HuH-7.5 (cell line): ENCODE data around the gene EPHB6.

Experiments
- DNase-seq: peaks from one replicate; pipeline ENCODE4 v3.0.0; 2011; ENCODE audit warnings: low spot score

The EPHB6 gene

DNA sequence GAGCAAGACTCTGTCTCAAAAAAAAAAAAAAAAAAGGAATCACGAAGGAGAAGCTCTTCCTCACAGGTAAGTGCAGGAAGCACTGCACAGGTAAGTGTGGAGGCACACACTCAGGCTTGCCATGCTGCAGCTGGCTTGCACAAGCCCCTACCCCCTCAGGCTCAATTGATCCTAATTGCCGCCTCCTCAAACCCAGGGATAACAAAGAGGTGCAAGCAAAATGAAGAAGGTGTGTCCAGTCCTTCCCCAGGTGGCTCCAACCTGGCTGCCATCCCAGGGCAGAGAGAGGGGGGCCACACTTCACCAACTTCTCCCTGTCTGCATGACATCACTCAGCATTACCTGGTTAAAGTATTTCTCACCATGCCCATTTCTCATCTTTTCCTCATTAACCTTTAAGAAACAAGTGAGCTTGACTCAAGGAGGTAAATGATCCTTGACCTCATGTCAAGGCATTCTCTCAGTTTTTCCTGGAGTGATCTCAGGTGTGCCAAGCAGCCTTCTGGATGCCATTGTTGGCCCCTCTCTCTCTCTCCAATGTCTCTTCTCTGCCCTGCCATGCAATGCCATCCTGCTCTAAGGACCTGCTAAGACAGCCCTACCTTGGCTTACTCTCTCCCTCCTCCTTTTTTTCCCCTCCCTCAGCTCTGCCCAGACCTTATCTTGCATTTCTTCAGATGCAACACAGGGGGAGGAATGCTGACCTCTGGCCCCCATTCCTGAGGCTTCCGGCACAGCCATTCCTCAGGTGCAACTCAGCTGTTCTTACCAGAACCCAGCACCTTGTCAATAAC is 43.7 kb downstream of the EPHB6 start:
- DNase-seq, result no peak

DNA sequence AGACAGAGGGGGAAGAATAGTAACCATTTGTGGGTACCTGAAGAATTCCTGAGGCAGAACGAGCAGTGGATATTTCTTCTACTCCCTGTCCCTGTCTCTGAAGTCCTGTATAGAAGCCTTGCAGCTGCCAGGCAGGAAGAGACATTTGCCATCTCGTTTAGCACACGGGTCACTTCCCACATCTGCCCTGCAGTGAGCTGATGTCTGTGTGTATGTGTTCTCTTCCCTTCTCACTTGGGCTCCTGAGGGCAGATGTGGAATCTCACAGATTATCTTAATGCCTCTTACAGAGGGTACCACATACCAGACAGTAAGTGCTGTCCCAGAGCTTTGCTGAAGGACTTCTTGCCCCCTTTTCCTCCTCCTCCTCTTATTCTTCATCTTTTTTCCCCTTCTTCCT is 44.8 kb downstream of the EPHB6 start:
- DNase-seq, result no peak

DNA sequence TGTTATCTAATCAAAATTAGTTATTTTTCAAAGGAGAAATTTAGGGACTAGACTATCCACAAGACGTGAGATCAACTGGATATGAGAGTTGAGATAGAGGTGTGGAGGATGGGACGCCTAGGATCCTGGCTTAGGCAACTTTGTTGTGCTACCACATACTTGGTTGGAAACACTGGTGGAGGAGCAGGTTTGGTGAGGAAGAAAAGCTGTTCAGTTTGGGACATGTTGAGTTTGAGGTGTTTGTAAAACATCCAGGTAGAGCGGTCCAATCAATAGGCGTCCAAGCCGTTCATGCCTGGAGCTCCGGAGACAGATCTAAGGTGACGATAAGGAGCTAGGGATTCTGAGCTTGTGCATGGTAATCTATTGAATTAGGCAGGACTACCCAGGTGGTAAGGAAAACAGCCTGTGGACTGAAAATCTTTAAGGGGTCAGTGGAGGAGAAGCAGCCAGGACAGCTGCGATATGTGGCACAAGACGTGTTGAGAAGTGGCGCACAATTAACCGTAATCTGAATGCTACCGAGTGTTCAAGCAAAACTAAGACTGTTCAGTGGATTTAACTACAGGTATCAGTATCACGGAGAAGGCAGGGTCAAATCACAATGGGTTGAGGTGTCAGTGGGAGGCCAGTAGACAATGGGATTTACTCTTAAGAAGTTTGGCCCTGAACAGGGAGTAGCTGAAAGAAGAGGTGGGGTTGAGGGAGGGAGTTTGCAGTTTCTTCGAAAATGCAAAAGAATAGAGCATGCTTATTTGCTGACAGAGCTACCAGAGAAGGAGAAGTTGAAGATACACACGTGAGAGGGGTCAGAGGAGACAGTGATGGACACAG is 46.8 kb downstream of the EPHB6 start:
- no peak for DNase-seq

DNA sequence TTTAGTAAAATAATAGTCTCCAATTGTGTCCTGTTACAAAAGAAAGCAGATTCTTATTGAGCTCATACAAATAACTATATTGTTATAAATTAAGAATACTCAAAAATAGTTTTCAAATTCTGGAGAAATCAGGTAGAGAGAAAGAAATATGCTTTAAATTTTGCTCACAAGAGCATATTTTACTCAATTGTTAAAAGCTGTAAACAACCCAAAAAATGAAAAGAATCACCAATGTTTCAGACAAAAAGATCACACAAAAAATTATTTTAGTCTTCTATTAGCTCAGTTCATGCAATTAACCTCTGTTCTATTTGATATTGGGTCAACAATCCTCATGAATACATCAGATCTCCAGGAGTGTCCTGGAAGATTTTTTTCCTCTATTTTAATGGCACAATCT is 49.3 kb downstream of the EPHB6 start:
- no peak for DNase-seq

DNA sequence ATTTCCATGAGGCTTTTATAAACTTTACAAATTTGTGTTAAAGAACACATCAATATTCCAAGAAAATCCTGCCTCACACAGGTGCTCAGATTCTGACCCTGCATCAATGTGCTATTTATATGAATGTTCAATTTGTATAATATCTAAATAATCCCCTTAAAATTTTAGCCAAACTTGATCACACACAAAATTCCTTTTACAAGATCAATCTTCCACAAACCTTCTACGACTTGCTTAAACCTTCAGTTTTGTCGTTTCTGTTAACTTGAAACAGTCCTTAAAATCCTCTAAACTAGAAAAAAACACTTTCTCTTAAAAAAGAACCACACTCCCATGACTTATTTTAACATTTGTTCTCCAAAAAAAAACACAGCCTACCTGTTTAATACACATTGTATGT is 50.9 kb downstream of the EPHB6 start:
- no peak for DNase-seq

DNA sequence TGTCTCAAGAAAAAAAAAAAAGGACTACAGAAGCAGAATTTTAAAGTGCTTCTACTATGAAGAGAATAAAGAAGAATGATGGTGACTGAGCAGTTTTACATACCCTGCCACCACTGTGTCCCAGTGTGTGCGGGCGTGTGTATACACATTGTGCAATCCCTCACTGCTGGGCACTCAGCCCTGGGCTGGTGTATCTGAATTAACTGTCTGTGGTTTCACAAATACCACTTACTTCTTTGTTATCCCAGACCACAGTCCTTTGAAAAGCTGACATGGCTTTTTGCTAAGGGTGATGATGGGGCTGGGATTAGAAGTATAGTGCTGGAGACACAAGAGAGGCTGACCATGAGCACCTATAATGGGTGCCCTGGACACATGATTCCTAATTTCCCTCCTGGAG is 51.8 kb downstream of the EPHB6 start:
- no peak for DNase-seq

DNA sequence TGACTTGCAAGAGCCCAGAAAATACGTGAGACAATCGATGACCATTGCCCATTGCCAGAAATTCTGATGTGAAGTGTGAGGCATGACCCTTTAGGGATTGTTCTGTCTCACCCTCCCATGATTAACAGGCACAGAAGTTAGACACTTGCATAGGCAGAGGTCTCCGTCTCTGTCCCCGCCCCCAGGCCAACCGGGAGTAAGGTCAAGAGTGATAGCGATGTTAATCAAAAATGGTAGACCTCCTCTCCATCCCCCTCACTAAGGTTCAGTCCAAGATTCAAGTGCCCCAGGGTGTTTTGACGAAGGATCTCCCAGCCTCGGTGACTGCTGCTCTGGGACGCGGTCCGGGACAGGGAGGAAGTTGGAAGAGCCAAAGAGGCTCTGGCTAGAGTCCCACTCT is 53.4 kb downstream of the EPHB6 start:
- no peak for DNase-seq

DNA sequence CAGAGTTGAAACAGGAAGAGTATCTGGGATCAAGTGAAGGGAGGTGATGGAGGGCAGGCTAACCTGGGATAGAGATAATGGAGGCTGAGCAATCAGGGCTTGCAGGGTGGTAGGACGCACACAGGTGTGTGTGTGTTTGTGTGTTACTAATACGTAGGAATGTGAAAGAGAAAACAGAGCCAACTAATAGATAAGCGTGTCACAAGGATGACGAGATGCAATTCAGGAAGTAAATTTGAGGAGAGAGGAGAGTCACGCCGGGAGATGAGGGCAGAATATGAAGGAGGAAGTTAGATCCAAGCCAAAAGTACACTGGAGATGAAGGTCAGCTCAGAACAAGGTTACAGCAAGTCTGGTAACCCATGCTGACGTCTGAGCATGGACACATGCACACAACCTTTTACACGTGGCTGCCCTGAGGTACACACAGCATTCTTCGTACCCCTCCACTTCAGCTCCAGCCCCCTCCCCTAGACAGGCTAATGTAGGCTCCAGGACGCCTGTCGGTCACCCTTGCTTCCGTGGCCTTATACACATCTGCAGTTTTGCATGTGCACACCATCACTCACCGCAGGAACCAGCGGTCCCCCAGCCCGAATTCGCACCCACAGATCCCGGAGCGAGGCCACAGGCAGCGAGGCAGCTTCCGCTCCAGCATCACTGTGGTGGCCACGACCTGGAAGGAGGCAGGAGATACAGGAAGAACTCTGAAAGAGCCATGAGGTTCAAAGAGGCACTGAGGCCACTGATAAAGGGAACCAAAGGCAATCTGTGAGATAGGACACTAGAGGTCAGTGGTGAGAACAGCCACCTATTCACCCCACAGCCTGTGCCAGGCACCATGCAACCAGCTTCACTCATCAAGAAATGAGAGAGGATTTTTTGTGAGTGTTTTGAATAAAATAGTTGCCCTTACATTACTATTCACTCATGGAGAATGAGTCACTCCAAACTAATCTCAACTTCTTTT is 54.3 kb downstream of the EPHB6 start:
- no peak for DNase-seq

DNA sequence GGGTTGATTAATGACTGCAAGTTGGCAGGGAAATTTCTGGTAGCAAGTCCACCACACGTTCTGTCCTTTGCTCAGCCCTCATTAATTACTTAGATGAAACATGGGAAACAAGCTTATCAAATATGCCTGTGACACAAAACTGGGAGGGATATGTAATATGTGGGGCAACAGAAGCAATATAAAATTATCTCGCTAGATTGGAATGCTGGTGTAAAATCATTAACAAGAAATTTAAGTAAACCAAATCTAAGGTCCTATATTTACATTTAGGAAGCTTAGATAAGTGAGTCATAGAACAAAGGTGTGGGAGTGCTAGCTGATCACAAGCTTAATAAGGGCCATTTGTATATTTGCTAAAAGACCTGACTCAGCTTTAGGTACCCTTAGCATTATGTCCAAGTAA is 55.2 kb downstream of the EPHB6 start:
- DNase-seq, result no peak

DNA sequence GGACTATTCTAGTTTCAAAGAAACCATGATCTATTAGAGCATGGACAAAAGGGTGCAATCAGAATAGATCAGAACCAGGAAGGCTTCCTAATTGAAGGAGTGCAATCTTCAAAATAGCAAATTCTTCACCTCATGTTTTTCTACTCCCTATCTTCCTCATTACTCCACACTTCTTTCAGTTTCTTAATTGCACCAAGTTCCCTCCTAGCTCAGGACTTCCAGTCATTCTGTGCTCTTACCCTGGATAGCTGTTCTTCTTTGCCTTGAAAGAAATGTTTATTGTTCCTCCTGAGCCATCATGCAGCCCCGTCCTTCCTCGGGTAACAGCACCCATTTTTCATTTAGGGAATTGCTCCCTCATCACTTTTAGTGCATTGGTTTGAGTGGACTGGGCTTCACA is 55.6 kb downstream of the EPHB6 start:
- DNase-seq, result no peak

DNA sequence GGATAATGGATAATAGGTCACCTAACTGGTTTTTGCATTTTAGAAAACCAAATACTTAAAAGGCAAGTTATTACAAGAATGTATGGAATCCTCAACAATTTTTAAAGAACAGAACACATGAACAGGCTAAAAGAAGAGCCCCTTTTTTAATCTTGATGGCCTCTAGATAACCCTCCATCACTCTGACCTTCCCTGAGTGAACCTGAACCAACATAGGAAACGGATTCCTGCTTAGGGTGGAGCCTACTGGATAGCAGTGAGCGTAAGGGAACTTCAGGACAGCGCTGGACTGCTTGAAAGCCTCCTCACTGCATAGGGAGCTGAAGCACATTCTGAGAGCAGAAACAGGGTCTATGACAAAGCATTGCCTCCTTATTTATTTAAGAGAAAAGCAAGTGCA is 58.2 kb downstream of the EPHB6 start:
- DNase-seq, result no peak

DNA sequence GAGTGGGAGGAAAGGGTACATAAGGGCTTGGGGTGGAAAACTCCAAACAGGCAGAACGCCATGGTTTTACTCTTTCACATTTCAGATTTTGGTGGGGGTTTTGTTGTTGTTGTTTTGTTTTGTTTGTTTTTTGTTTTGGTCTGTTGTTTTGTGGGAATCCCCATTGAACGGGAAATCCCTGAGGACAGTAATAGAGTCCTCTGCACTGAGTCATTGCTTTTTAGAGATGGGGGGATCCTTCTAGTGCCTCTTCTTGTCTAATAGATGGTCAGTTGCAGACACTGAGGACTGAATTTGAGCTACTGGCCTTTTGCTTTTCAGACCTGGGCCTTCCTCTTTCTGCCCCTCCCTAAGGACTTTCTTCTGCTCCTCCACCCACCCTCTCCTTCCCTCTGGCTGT is 58.7 kb downstream of the EPHB6 start:
- DNase-seq, result no peak

DNA sequence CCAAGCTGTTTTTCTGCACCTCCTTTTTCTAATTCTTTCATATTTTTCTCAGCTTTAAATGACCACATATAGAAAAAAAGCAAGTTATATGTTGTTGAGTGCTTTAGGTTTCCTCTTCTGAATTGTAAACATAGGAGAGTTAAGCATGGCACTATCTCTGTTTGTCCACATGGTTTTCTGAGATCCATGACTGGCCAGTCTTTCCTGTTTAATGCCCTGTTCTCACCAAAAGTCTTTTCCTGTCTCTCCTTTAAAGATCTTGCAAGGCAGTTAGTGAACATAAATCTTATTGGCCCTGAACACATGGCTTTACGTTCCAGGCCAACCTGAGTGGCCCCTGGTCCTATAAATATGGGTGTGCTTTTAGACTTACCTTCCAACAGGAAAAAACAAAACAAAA is 59.2 kb downstream of the EPHB6 start:
- no peak for DNase-seq

DNA sequence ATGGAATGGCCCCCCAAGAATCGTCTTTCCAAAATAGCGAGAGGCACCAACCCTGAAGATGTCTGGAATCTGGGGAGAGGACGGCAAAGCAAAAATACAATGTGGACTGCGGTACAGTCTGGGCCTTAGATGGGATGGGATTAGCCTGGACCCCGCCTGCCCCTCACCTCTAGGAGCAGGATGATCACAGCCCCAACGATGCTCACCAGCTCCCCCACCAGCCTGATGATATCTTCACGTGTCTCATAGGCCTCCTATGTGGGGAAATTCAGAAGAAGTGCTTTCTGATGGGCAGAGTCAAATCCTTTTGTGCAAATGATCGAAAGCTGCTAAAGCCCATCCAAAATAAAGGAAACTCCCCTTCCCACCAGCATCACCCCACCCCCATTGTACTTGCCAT is 60.4 kb downstream of the EPHB6 start:
- DNase-seq, result no peak

DNA sequence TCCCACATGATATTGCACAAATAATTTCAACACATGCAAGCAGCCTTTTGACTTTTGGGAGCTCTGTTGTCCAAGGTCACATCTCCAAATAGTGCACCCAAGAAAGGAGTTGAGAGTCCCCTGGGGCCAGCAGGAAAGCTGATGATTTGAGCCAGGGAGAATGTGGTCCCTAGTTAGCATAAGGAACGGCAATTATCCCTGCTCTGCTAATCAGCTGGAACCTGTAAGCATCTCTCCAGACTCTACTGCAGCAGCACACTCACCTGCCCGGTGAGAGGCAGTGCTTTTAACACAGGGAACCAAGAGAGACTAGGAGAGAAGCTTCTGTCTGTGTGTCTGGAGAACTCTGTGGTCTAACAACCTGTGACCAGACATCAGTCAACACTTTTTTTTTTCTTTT is 61.6 kb downstream of the EPHB6 start:
- DNase-seq, result no peak

DNA sequence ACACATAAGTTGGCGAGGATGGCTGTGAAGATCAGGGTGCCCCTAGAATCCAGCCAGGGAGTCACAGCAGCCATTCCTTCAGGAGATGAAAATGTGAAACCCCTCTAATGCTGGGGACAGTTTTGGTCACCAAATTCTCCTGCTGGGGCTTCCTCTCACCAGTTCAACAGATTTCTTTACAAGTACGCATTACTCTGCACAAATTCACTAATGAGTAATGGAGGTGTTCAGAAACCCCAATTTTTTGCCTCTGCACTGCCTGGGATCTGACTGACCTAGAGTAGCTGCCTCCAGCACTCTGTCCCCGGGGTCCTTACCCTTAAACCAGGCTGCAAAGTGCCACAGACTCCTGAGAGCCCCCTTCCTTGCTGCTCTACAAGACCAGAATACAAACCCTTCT is 62.6 kb downstream of the EPHB6 start:
- no peak for DNase-seq

DNA sequence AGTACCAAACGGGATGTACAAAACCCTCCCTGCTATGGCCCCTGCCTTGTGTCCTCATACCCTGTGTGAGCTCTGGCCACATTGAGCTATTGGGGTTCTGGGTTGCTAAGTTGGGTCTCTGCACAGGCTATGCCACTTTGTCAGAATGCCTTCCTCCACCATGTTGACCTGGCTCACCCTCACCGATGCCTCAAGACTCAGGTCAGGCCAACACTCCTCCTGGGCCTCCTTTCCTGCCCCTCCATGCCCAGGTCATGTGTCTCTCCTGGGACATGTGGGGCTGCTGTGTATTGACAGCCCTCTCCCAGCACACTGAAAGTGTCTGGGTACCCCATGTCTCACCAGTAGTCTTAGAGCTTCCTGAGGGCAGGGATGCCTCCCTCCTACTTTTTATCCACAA is 64.0 kb downstream of the EPHB6 start:
- no peak for DNase-seq

DNA sequence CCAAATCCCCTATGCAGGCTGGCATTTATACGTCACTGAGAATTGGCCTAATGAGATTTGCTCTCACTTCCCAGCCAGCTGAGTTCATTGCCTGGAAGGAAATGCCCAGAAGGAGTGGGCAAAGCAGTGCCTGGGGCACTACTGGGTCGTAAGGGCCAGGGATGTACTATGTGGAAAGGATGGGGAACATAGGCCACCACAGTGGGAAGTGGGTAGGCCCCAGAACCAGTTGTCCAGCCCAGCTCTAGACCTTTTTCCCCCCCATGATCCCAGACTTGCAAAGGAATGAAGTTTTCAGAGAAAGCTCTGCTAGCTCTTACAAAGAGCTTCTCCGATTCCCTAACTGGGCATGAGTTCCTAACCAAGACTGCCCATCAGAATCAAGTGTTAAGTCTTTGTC is 64.8 kb downstream of the EPHB6 start:
- DNase-seq, result no peak
